DND-41 (cell line): ENCODE data around the gene RBM47.

Source experiments
- ATAC-seq: fragments of 200-7000 bp; cut with Tn5 transposase; 3 replicates; pipeline ENCODE4 v1.9.1; 2021; ENCODE audit warnings: low read depth; ENCODE audit not compliant: insufficient read depth
- DNase-seq: peaks from one replicate; pipeline ENCODE4 v3.0.0-alpha.2; 2020
- H2AFZ ChIP-seq: 2 replicates; pipeline ENCODE4 v1.6.0; 2012; ENCODE audit warnings: low read depth, low read length
- H3K27ac ChIP-seq: 2 replicates; pipeline ENCODE4 v1.5.1; 2012; ENCODE audit warnings: low read length, inconsistent platforms
- H3K27me3 ChIP-seq: fragments of 200-600 bp; sonication (generic); 2 replicates; pipeline ENCODE4 v1.6.0; 2012; ENCODE audit warnings: low read length, mild to moderate bottlenecking, inconsistent platforms; ENCODE audit not compliant: insufficient read depth, poor library complexity
- H3K36me3 ChIP-seq: 2 replicates; pipeline ENCODE4 v1.5.1; 2012; ENCODE audit warnings: low read length, inconsistent platforms; ENCODE audit not compliant: insufficient read depth
- H3K4me1 ChIP-seq: 2 replicates; pipeline ENCODE4 v1.5.1; 2012; ENCODE audit warnings: mild to moderate bottlenecking, low read length; ENCODE audit not compliant: insufficient read depth
- H3K4me2 ChIP-seq: 2 replicates; pipeline ENCODE4 v1.6.0; 2012; ENCODE audit warnings: mild to moderate bottlenecking, moderate library complexity, low read length, inconsistent platforms; ENCODE audit not compliant: insufficient read depth
- H3K4me3 ChIP-seq, 2 experiments: fragments of 200-600 bp in 1 of 2; shearing (Covaris generic) in 1 of 2; 2 replicates each; pipeline ENCODE4 v1.5.1; 2012 to 2016; ENCODE audit warnings: inconsistent platforms in 2 of 2, low read length in 2 of 2, mild to moderate bottlenecking in 2 of 2, low read depth in 1 of 2, moderate library complexity in 1 of 2
- H3K79me2 ChIP-seq: 2 replicates; pipeline ENCODE4 v1.6.0; 2012; ENCODE audit warnings: low read length, inconsistent platforms; ENCODE audit not compliant: insufficient read depth
- H3K9ac ChIP-seq: 2 replicates; pipeline ENCODE4 v1.6.0; 2012; ENCODE audit warnings: low read depth, mild to moderate bottlenecking, inconsistent platforms, low read length, moderate library complexity
- H3K9me3 ChIP-seq: 2 replicates; pipeline ENCODE4 v1.5.1; 2012; ENCODE audit warnings: low read length, moderate library complexity, mild to moderate bottlenecking, inconsistent platforms; ENCODE audit not compliant: insufficient read depth, severe bottlenecking
- H4K20me1 ChIP-seq: 2 replicates; pipeline ENCODE4 v1.6.0; 2012; ENCODE audit warnings: low read length; ENCODE audit not compliant: insufficient read depth
- EZH2 ChIP-seq: IDR thresholded peaks from 3 replicates; pipeline ENCODE4 v1.6.1; 2012; ENCODE audit warnings: borderline replicate concordance, low read depth, mild to moderate bottlenecking, moderate library complexity, low read length, inconsistent platforms; ENCODE audit not compliant: severe bottlenecking
- TF ChIP-seq, protein P1 (sequence below): IDR thresholded peaks from 2 replicates; pipeline ENCODE4 v1.5.1; 2012; ENCODE audit warnings: borderline replicate concordance, low read length, moderate library complexity, mild to moderate bottlenecking; ENCODE audit not compliant: poor library complexity, severe bottlenecking; ENCODE audit errors: extremely low read depth

The RBM47 gene

DNA sequence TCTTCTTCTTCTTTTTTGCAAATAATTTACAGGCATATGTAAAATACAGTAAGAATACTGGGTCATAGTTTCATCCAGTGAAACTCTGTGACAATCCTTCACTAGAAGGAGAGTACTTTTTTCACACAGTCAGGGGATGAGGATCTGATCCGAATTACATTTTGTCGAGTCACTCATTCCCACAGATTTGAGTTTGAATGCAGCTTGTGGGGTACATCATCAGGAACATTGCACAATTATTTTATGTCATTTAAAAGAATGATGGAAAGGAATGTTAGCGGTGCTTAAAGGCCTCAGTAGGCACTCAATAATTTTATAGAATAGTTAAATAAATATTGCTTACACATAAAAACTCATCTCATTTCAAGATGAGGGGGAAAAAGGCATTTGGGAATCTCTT, 205.9 kb downstream of the RBM47 start:
- ATAC-seq = no peak
- Histone ChIP-seq H3K4me3 (no peak overlapping the region), H3K9ac (no peak overlapping the region), H3K79me2 (no peaks in the 10 kb centered on the region), H4K20me1 (no peaks in the 10 kb centered on the region), H3K36me3 (no peaks in the 10 kb centered on the region), H3K4me1 (no peaks in the 10 kb centered on the region), H3K27ac (no peak overlapping the region), H2AFZ (no peak overlapping the region), H3K9me3 (no peaks in the 10 kb centered on the region), H3K4me2 (no peak overlapping the region), H3K27me3 (no peaks in the 10 kb centered on the region)
- DNase-seq = no peak
- TF ChIP-seq EZH2 = no peak
- TF ChIP-seq, protein P1, sequence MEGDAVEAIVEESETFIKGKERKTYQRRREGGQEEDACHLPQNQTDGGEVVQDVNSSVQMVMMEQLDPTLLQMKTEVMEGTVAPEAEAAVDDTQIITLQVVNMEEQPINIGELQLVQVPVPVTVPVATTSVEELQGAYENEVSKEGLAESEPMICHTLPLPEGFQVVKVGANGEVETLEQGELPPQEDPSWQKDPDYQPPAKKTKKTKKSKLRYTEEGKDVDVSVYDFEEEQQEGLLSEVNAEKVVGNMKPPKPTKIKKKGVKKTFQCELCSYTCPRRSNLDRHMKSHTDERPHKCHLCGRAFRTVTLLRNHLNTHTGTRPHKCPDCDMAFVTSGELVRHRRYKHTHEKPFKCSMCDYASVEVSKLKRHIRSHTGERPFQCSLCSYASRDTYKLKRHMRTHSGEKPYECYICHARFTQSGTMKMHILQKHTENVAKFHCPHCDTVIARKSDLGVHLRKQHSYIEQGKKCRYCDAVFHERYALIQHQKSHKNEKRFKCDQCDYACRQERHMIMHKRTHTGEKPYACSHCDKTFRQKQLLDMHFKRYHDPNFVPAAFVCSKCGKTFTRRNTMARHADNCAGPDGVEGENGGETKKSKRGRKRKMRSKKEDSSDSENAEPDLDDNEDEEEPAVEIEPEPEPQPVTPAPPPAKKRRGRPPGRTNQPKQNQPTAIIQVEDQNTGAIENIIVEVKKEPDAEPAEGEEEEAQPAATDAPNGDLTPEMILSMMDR = no peak

DNA sequence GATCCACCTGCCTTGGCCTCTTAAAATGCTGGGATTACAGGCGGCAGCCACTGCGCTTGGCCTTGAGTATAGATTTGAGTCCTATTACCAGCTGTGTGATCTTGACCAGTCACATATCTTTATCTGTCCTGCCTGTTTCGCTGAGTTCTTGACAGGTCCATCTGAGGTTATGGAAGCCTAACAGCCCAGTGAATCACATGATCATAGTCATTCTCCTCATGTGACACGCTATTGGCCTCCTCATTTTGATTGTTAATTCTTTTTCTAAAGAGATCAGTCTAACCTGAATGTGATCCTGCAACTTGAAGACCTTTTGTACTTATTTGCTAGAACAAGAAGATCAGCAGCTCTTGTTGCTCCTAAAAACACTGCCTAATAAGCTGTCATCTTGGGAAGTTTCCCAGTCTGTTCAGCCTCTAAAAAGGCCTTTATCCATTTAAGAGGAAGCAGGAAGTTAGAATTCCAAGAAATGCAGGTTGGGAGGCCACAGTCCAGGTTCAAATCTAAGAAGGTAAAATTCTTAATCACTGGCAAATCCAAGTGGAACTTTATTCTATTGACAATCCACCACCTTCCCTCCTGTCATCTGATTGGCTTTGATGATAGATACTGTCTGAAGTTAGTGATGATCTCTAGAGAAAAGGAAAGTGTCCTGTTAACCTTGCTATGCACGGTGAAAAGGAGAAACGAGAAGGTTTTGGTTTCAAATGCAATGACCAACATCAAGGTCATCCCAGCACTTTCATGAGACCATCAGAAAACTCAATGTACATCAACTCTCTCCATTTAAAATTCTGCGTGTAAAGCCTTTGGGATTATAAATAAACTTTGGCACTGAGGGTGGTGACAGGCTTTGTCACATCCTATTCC, 207.6 kb downstream of the RBM47 start:
- Histone ChIP-seq H3K36me3 (no peaks in the 10 kb centered on the region), H3K79me2 (no peaks in the 10 kb centered on the region), H2AFZ (no peak overlapping the region), H3K4me3 (no peak overlapping the region), H3K4me1 (no peaks in the 10 kb centered on the region), H3K9ac (no peak overlapping the region), H3K9me3 (no peaks in the 10 kb centered on the region), H3K27ac (no peak overlapping the region), H3K27me3 (no peaks in the 10 kb centered on the region), H3K4me2 (no peak overlapping the region), H4K20me1 (no peaks in the 10 kb centered on the region)
- no peak for TF ChIP-seq EZH2
- TF ChIP-seq, protein P1 = no peak
- DNase-seq = no peak
- no peak for ATAC-seq

DNA sequence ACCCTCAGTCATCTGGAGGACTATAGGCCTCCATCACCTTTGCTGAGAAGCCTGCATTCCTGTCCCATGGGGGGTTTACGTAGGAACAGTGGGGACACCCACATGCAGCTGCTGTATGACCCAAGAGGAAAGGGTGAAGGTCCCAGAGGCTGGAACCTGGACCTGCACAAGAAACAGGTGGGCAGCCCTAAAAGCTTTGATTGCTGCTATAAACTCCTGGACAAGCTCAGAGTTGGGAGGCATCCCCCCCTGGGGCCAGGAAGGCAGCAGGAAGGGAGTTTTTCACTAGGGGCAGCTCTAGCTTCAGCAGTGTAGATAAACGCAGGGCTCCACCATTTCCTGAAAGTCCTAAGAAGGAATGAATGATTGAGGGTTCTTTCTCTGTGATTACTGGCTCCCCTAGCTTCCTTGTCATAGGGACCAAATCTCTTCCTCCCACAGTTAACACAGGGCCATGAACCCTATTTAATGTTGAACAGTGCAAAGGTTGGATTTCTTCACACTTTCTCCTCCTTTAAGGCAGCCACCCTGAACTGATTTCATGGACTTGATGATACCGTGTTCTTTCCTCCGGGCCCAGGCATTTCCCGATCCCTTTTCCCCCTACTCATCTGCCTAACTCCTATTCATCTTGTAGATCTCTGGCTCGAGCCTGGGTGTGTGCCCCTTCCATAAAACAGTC, 210.3 kb downstream of the RBM47 start:
- DNase-seq (no peak), ATAC-seq (no peak)
- no peaks in the 10 kb centered on the region for H3K4me1 ChIP-seq
- TF ChIP-seq, protein P1 = no peak
- H3K79me2 ChIP-seq = no peaks in the 10 kb centered on the region
- no peaks in the 10 kb centered on the region for H3K9me3 ChIP-seq
- no peaks in the 10 kb centered on the region for H3K27me3 ChIP-seq
- no peak overlapping the region for H3K4me3 ChIP-seq
- H2AFZ ChIP-seq = no peak overlapping the region
- no peak overlapping the region for H3K4me2 ChIP-seq
- no peaks in the 10 kb centered on the region for H3K36me3 ChIP-seq
- H4K20me1 ChIP-seq = no peaks in the 10 kb centered on the region
- H3K9ac ChIP-seq = no peak overlapping the region
- no peak overlapping the region for H3K27ac ChIP-seq
